ENCODE data around the gene APBA2.

APBA2 gene

GRCh38 chr15:28962851-28963710 is 77.3 kb downstream of the APBA2 start:
- DNase-seq, result no peak

- no peak for DNase-seq
Observed at GRCh38 chr15:28963711-28964081, 77.9 kb downstream of the APBA2 start.

- DNase-seq, result no peak
Observed at GRCh38 chr15:28964098-28964497, 78.3 kb downstream of the APBA2 start.

- no peak for DNase-seq
Observed at GRCh38 chr15:28967066-28967465, 81.3 kb downstream of the APBA2 start.

- DNase-seq, result no peak
Observed at GRCh38 chr15:28967990-28968389, 82.2 kb downstream of the APBA2 start.

GRCh38 chr15:28969511-28970085 is 83.8 kb downstream of the APBA2 start:
- DNase-seq, result no peak

GRCh38 chr15:28974142-28974541 is 88.4 kb downstream of the APBA2 start:
- no peak for DNase-seq

GRCh38 chr15:28975766-28976179 is 90.0 kb downstream of the APBA2 start:
- DNase-seq, result no peak

GRCh38 chr15:28977377-28978010 is 91.7 kb downstream of the APBA2 start:
- no peak for DNase-seq

GRCh38 chr15:28978011-28978378 is 92.2 kb downstream of the APBA2 start:
- no peak for DNase-seq

- no peak for DNase-seq
Observed at GRCh38 chr15:28978661-28979060, 92.9 kb downstream of the APBA2 start.

- DNase-seq, result no peak
Observed at GRCh38 chr15:28979208-28979841, 93.6 kb downstream of the APBA2 start.

- DNase-seq, result no peak
Observed at GRCh38 chr15:28980709-28981350, 95.1 kb downstream of the APBA2 start.

GRCh38 chr15:28981351-28981720 is 95.6 kb downstream of the APBA2 start:
- no peak for DNase-seq

GRCh38 chr15:28981921-28982320 is 96.1 kb downstream of the APBA2 start:
- DNase-seq, result no peak

- DNase-seq, result no peak
Observed at GRCh38 chr15:28982886-28983285, 97.1 kb downstream of the APBA2 start.

GRCh38 chr15:28983432-28984311 is 97.9 kb downstream of the APBA2 start:
- DNase-seq, result no peak

GRCh38 chr15:28984421-28985315 is 98.9 kb downstream of the APBA2 start:
- DNase-seq, result no peak

- no peak for DNase-seq
Observed at GRCh38 chr15:28985316-28985645, 99.5 kb downstream of the APBA2 start.

- DNase-seq, result peak; percentile 30
Observed at GRCh38 chr15:28985691-28986090, 99.9 kb downstream of the APBA2 start.

- DNase-seq, result no peak
Observed at GRCh38 chr15:28986108-28986507, 100.3 kb downstream of the APBA2 start.
